ENCODE results near the gene NBAS.

DNA sequence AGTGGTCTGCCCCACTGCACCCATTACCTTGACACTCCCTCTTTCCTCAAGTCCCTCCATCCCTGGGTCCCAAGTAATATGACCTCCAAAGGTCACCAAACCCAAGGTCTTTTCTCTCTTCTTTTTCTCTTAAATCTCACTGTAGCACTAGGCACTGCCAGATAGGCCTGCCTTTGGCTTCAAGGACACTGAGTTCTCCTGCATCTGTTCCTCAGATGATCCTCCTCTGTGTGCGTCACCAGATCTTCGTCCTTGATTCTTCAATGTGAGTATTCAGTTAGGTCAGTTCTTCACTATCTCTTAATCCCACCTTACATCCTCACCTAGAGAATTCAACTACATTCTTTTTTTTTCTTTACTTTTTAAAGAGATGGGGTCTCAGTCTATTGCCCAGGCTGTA is 249.2 kb downstream of the NBAS start:
- TF ChIP-seq SIX5 (IDR thresholded peaks at IDR 0.05; ENCODE audit: low read depth, low read length, severe bottlenecking) = no peak
- TF ChIP-seq, protein P1, sequence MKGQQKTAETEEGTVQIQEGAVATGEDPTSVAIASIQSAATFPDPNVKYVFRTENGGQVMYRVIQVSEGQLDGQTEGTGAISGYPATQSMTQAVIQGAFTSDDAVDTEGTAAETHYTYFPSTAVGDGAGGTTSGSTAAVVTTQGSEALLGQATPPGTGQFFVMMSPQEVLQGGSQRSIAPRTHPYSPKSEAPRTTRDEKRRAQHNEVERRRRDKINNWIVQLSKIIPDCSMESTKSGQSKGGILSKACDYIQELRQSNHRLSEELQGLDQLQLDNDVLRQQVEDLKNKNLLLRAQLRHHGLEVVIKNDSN (IDR thresholded peaks at IDR 0.05; ENCODE audit: borderline replicate concordance, extremely low read length, insufficient read depth, low read depth, low read length) = no peak

All from GM12878 (cell line).